GM23338 (cell line): ENCODE data around the gene PNPLA8. TPM values are rescaled to one million over a fixed set of nuclear protein-coding genes. Genes with fewer than 3 reads are reported as not detected.
"Not testable (repeated sequence)": the region's sequence is repeated elsewhere in the genome, so short reads cannot be mapped to it uniquely, and the experiment has no call there.

ENCODE experiments used
- ATAC-seq: fragments of 200-7000 bp; cut with Tn5 transposase; 3 replicates; pipeline ENCODE4 v1.9.1; 2020
- DNase-seq: peaks from one replicate; pipeline ENCODE4 v3.0.0-alpha.2; 2015; ENCODE audit warnings: low spot score
- H2AFZ ChIP-seq: fragments of 200-600 bp; sonication (generic); 2 replicates; pipeline ENCODE4 v1.8.0; 2016; ENCODE audit warnings: antibody characterized with exemption, mild to moderate bottlenecking, moderate library complexity
- H3F3A ChIP-seq: fragments of 200-600 bp; sonication (generic); replicated peaks from 2 replicates; pipeline ENCODE4 v1.8.0; 2017; ENCODE audit warnings: antibody characterized with exemption, mixed run types, low read depth
- H3K27ac ChIP-seq: fragments of 200-600 bp; sonication (generic); 2 replicates; pipeline ENCODE4 v1.6.1; 2016; ENCODE audit warnings: low read depth
- H3K27me3 ChIP-seq: fragments of 200-600 bp; sonication (generic); 2 replicates; pipeline ENCODE4 v1.8.0; 2016; ENCODE audit warnings: mild to moderate bottlenecking, mixed run types, moderate library complexity; ENCODE audit not compliant: insufficient read depth
- H3K36me3 ChIP-seq: fragments of 200-600 bp; sonication (generic); 2 replicates; pipeline ENCODE4 v1.8.0; 2016; ENCODE audit warnings: mild to moderate bottlenecking; ENCODE audit not compliant: insufficient read depth
- H3K4me1 ChIP-seq: fragments of 200-600 bp; sonication (generic); 2 replicates; pipeline ENCODE4 v1.8.0; 2016; ENCODE audit warnings: mild to moderate bottlenecking, moderate library complexity; ENCODE audit not compliant: insufficient read depth
- H3K4me2 ChIP-seq: fragments of 200-600 bp; sonication (generic); 2 replicates; pipeline ENCODE4 v1.7.1; 2017; ENCODE audit warnings: mixed run types
- H3K4me3 ChIP-seq: fragments of 200-600 bp; sonication (generic); 2 replicates; pipeline ENCODE4 v1.6.1; 2016; ENCODE audit warnings: mixed run types
- H3K79me2 ChIP-seq: fragments of 200-600 bp; sonication (generic); replicated peaks from 2 replicates; pipeline ENCODE4 v1.8.0; 2017; ENCODE audit warnings: mild to moderate bottlenecking; ENCODE audit not compliant: insufficient read depth
- H3K9me2 ChIP-seq: fragments of 200-600 bp; sonication (generic); 2 replicates; pipeline ENCODE4 v1.8.0; 2017; ENCODE audit not compliant: insufficient read depth
- H4K20me1 ChIP-seq: fragments of 200-600 bp; sonication (generic); replicated peaks from 2 replicates; pipeline ENCODE4 v1.8.0; 2017; ENCODE audit warnings: mild to moderate bottlenecking; ENCODE audit not compliant: insufficient read depth
- H3K27ac Mint-ChIP-seq: 2 replicates; pipeline ENCODE4 v1.8.0; 2020; ENCODE audit warnings: inconsistent platforms, mild to moderate bottlenecking, moderate library complexity, mixed read lengths
- H3K27me3 Mint-ChIP-seq: 3 replicates; pipeline ENCODE4 v1.8.0; 2022; ENCODE audit warnings: low read depth, mild to moderate bottlenecking, moderate library complexity, mixed read lengths, inconsistent platforms; ENCODE audit not compliant: insufficient read depth, poor library complexity
- H3K36me3 Mint-ChIP-seq: 3 replicates; pipeline ENCODE4 v1.8.0; 2021; ENCODE audit warnings: low read depth, mild to moderate bottlenecking, inconsistent platforms, moderate library complexity, mixed read lengths
- H3K4me1 Mint-ChIP-seq: 3 replicates; pipeline ENCODE4 v1.8.0; 2020; ENCODE audit warnings: mild to moderate bottlenecking, inconsistent platforms, mixed read lengths
- H3K4me3 Mint-ChIP-seq: 3 replicates; pipeline ENCODE4 v1.8.0; 2021; ENCODE audit warnings: moderate library complexity, mild to moderate bottlenecking, inconsistent platforms, mixed read lengths
- H3K9me3 Mint-ChIP-seq: 3 replicates; pipeline ENCODE4 v1.8.0; 2020; ENCODE audit warnings: moderate library complexity, mild to moderate bottlenecking, inconsistent platforms, mixed read lengths
- CREB1 ChIP-seq: fragments of 250-450 bp; sonication (Bioruptor Pico); IDR thresholded peaks from 2 replicates; pipeline ENCODE4 v1.5.0; 2020; ENCODE audit warnings: low read depth, mild to moderate bottlenecking, moderate library complexity
- EZH2 ChIP-seq: fragments of 200-600 bp; sonication (generic); IDR thresholded peaks from one replicate; pipeline ENCODE4 v1.8.0; 2017; ENCODE audit warnings: antibody characterized with exemption, mild to moderate bottlenecking, low read depth; ENCODE audit not compliant: unreplicated experiment
- EZH2phosphoT487 ChIP-seq: fragments of 200-600 bp; sonication (generic); IDR thresholded peaks from one replicate; pipeline ENCODE4 v1.8.1; 2018; ENCODE audit warnings: antibody characterized with exemption; ENCODE audit not compliant: unreplicated experiment
- STAT1 ChIP-seq: IDR thresholded peaks from one replicate; pipeline ENCODE4 v1.6.1; 2016; ENCODE audit warnings: antibody characterized with exemption; ENCODE audit not compliant: unreplicated experiment
- ZNF114 ChIP-seq: fragments of 250-450 bp; sonication (Bioruptor Pico); IDR thresholded peaks from 2 replicates; pipeline ENCODE4 v1.5.0; 2020; ENCODE audit warnings: mild to moderate bottlenecking, moderate library complexity
- polyA plus RNA-seq: library from polyadenylated mRNA; unstranded; fragments of >200 nt; fragmentation: Nextera tagmentation; extraction: Ambion mirVana; gene quantifications from 2 replicates; pipeline ENCODE4 v1.2.1, GENCODE V29; 2016
- total RNA-seq: library from RNA; depleted of rRNA; stranded (reverse); fragments of >200 nt; shearing (Covaris generic); gene quantifications from 2 replicates; pipeline ENCODE4 v1.2.3, GENCODE V29; 2014
- TF ChIP-seq, protein P1 (sequence below): IDR thresholded peaks from one replicate; pipeline ENCODE4 v1.6.1; 2018; ENCODE audit warnings: antibody characterized with exemption; ENCODE audit not compliant: unreplicated experiment
- TF ChIP-seq, protein P2 (sequence below): fragments of 250-450 bp; sonication (Bioruptor Pico); IDR thresholded peaks from 2 replicates; pipeline ENCODE4 v1.5.0; 2020; ENCODE audit warnings: mild to moderate bottlenecking, moderate library complexity
- TF ChIP-seq, protein P3 (sequence below), 2 experiments: fragments of 200-600 bp in 1 of 2; sonication (generic) in 1 of 2; conservative IDR thresholded peaks; 2 replicates each; pipeline versions ENCODE4 v1.5.1 to v1.6.1; 2016 to 2017; ENCODE audit warnings: antibody characterized with exemption in 2 of 2, low read depth in 2 of 2, mild to moderate bottlenecking in 2 of 2, moderate library complexity in 1 of 2
- TF ChIP-seq, protein P4 (sequence below): IDR thresholded peaks from 2 replicates; pipeline ENCODE4 v1.6.1; 2016; ENCODE audit warnings: antibody characterized with exemption

PNPLA8 gene
- total and polyA plus RNA-seq, 2 experiments from 2014 or later = 12.5 to 13.6 TPM

DNA sequence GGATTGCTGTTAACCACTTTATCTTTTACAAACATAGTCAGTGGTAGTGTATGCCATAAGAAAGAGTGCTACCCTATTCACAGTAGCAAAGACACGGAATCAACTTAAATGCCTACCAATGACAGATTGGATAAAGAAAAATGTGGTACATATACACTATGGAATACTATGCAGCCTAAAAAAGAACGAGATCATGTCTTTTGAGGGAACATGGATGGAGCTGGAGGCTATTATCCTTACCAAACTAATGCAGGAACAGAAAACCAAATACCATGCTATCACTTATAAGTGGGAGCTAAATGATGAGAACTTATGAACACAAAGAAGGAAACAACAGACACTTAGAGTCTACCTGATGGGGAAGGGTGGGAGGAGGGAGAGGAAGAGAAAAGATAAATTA, 59.6 kb downstream of the PNPLA8 start:
- H2AFZ ChIP-seq, H3K9me3 Mint-ChIP-seq, ATAC-seq, H3K27ac ChIP-seq, H3K36me3 Mint-ChIP-seq, H3K27ac Mint-ChIP-seq, H4K20me1 ChIP-seq, H3K4me1 ChIP-seq, H3F3A ChIP-seq, H3K4me2 ChIP-seq, H3K27me3 Mint-ChIP-seq, DNase-seq, H3K27me3 ChIP-seq, H3K9me2 ChIP-seq, H3K4me3 ChIP-seq, H3K36me3 ChIP-seq, H3K4me3 Mint-ChIP-seq, H3K4me1 Mint-ChIP-seq, H3K79me2 ChIP-seq: not testable (repeated sequence)

DNA sequence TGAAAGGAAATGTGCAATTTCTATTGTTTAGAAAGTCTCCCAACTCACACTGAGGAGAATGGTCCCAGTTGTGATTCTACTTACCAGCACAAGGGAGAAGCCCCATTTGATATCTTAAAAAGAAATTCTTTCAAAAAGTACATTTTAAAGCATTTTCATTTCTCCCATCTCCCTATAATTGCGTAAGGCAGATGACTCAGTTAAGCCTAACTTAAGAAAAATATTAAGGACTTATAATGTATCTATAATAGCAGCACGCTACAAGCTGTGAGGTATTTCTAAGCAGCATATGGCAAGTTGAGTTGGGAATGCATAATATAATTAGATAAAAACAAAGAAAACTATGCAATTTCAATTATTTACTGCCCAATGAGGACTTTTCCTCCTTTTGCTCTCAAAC, 61.2 kb downstream of the PNPLA8 start:
- Histone ChIP-seq H3K27me3 (no peaks in the 10 kb centered on the region), H3K9me2 (no peaks in the 10 kb centered on the region), H4K20me1 (no peaks in the 10 kb centered on the region), H2AFZ (no peak overlapping the region), H3K27ac (no peak overlapping the region), H3K4me3 (no peak overlapping the region), H3K4me2 (no peak overlapping the region), H3F3A (no peaks in the 10 kb centered on the region), H3K36me3 (no peaks in the 10 kb centered on the region), H3K4me1 (peaks cover 5% of the 10 kb centered on the region; the same call in 1 of the 2 replicates), H3K79me2 (no peaks in the 10 kb centered on the region)
- H3K4me3 Mint-ChIP-seq = no peak overlapping the region
- H3K27ac Mint-ChIP-seq = no peak overlapping the region
- TF ChIP-seq EZH2phosphoT487 (no peak), CREB1 (CRISPR knock-in tag) (no peak), STAT1 (no peak), ZNF114 (CRISPR knock-in tag) (no peak), EZH2 (no peak)
- TF ChIP-seq, protein P1, sequence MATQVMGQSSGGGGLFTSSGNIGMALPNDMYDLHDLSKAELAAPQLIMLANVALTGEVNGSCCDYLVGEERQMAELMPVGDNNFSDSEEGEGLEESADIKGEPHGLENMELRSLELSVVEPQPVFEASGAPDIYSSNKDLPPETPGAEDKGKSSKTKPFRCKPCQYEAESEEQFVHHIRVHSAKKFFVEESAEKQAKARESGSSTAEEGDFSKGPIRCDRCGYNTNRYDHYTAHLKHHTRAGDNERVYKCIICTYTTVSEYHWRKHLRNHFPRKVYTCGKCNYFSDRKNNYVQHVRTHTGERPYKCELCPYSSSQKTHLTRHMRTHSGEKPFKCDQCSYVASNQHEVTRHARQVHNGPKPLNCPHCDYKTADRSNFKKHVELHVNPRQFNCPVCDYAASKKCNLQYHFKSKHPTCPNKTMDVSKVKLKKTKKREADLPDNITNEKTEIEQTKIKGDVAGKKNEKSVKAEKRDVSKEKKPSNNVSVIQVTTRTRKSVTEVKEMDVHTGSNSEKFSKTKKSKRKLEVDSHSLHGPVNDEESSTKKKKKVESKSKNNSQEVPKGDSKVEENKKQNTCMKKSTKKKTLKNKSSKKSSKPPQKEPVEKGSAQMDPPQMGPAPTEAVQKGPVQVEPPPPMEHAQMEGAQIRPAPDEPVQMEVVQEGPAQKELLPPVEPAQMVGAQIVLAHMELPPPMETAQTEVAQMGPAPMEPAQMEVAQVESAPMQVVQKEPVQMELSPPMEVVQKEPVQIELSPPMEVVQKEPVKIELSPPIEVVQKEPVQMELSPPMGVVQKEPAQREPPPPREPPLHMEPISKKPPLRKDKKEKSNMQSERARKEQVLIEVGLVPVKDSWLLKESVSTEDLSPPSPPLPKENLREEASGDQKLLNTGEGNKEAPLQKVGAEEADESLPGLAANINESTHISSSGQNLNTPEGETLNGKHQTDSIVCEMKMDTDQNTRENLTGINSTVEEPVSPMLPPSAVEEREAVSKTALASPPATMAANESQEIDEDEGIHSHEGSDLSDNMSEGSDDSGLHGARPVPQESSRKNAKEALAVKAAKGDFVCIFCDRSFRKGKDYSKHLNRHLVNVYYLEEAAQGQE = no peak
- TF ChIP-seq, protein P2, sequence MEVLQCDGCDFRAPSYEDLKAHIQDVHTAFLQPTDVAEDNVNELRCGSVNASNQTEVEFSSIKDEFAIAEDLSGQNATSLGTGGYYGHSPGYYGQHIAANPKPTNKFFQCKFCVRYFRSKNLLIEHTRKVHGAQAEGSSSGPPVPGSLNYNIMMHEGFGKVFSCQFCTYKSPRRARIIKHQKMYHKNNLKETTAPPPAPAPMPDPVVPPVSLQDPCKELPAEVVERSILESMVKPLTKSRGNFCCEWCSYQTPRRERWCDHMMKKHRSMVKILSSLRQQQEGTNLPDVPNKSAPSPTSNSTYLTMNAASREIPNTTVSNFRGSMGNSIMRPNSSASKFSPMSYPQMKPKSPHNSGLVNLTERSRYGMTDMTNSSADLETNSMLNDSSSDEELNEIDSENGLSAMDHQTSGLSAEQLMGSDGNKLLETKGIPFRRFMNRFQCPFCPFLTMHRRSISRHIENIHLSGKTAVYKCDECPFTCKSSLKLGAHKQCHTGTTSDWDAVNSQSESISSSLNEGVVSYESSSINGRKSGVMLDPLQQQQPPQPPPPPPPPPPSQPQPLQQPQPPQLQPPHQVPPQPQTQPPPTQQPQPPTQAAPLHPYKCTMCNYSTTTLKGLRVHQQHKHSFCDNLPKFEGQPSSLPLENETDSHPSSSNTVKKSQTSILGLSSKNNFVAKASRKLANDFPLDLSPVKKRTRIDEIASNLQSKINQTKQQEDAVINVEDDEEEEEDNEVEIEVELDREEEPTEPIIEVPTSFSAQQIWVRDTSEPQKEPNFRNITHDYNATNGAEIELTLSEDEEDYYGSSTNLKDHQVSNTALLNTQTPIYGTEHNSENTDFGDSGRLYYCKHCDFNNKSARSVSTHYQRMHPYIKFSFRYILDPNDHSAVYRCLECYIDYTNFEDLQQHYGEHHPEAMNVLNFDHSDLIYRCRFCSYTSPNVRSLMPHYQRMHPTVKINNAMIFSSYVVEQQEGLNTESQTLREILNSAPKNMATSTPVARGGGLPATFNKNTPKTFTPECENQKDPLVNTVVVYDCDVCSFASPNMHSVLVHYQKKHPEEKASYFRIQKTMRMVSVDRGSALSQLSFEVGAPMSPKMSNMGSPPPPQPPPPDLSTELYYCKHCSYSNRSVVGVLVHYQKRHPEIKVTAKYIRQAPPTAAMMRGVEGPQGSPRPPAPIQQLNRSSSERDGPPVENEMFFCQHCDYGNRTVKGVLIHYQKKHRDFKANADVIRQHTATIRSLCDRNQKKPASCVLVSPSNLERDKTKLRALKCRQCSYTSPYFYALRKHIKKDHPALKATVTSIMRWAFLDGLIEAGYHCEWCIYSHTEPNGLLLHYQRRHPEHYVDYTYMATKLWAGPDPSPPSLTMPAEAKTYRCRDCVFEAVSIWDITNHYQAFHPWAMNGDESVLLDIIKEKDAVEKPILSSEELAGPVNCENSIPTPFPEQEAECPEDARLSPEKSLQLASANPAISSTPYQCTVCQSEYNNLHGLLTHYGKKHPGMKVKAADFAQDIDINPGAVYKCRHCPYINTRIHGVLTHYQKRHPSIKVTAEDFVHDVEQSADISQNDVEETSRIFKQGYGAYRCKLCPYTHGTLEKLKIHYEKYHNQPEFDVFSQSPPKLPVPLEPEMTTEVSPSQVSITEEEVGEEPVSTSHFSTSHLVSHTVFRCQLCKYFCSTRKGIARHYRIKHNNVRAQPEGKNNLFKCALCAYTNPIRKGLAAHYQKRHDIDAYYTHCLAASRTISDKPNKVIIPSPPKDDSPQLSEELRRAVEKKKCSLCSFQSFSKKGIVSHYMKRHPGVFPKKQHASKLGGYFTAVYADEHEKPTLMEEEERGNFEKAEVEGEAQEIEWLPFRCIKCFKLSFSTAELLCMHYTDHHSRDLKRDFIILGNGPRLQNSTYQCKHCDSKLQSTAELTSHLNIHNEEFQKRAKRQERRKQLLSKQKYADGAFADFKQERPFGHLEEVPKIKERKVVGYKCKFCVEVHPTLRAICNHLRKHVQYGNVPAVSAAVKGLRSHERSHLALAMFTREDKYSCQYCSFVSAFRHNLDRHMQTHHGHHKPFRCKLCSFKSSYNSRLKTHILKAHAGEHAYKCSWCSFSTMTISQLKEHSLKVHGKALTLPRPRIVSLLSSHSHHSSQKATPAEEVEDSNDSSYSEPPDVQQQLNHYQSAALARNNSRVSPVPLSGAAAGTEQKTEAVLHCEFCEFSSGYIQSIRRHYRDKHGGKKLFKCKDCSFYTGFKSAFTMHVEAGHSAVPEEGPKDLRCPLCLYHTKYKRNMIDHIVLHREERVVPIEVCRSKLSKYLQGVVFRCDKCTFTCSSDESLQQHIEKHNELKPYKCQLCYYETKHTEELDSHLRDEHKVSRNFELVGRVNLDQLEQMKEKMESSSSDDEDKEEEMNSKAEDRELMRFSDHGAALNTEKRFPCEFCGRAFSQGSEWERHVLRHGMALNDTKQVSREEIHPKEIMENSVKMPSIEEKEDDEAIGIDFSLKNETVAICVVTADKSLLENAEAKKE (CRISPR knock-in tag) = no peak
- TF ChIP-seq, protein P3, sequence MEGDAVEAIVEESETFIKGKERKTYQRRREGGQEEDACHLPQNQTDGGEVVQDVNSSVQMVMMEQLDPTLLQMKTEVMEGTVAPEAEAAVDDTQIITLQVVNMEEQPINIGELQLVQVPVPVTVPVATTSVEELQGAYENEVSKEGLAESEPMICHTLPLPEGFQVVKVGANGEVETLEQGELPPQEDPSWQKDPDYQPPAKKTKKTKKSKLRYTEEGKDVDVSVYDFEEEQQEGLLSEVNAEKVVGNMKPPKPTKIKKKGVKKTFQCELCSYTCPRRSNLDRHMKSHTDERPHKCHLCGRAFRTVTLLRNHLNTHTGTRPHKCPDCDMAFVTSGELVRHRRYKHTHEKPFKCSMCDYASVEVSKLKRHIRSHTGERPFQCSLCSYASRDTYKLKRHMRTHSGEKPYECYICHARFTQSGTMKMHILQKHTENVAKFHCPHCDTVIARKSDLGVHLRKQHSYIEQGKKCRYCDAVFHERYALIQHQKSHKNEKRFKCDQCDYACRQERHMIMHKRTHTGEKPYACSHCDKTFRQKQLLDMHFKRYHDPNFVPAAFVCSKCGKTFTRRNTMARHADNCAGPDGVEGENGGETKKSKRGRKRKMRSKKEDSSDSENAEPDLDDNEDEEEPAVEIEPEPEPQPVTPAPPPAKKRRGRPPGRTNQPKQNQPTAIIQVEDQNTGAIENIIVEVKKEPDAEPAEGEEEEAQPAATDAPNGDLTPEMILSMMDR (conservative IDR thresholded peaks at IDR 0.05; ENCODE audit: low read depth in 2 of 2) = no peak
- TF ChIP-seq, protein P4, sequence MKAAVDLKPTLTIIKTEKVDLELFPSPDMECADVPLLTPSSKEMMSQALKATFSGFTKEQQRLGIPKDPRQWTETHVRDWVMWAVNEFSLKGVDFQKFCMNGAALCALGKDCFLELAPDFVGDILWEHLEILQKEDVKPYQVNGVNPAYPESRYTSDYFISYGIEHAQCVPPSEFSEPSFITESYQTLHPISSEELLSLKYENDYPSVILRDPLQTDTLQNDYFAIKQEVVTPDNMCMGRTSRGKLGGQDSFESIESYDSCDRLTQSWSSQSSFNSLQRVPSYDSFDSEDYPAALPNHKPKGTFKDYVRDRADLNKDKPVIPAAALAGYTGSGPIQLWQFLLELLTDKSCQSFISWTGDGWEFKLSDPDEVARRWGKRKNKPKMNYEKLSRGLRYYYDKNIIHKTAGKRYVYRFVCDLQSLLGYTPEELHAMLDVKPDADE = no peak
- DNase-seq (no peak), ATAC-seq (no peak)
- H3K27me3 Mint-ChIP-seq = peaks cover 4% of the 10 kb centered on the region
- H3K36me3 Mint-ChIP-seq = no peaks in the 10 kb centered on the region
- no peaks in the 10 kb centered on the region for H3K9me3 Mint-ChIP-seq
- H3K4me1 Mint-ChIP-seq = peaks cover 10% of the 10 kb centered on the region
